Cardiac muscle cell (in vitro differentiated cells and primary cell): ENCODE data around the gene MAPRE3. TPM values are rescaled to one million over a fixed set of nuclear protein-coding genes. Genes with fewer than 3 reads are reported as not detected.
"Not testable (repeated sequence)": the region's sequence is repeated elsewhere in the genome, so short reads cannot be mapped to it uniquely, and the experiment has no call there.

ENCODE experiments used
- DNase-seq, 2 donors: peaks; one replicate each; pipeline versions ENCODE4 v3.0.0 to v3.0.0-alpha.2; 2010 to 2017; ENCODE audit warnings: low read depth in 1 of 2, low spot score in 1 of 2
- H3K27ac ChIP-seq: fragments of 200-600 bp; sonication (generic); 2 replicates; pipeline ENCODE4 v1.5.1; 2016
- H3K27me3 ChIP-seq: fragments of 200-600 bp; sonication (generic); 2 replicates; pipeline ENCODE4 v1.6.0; 2016; ENCODE audit warnings: control low read depth
- H3K36me3 ChIP-seq: fragments of 200-600 bp; sonication (generic); 2 replicates; pipeline ENCODE4 v1.5.1; 2016; ENCODE audit warnings: control low read depth
- H3K4me1 ChIP-seq: fragments of 200-600 bp; sonication (generic); 2 replicates; pipeline ENCODE4 v1.8.1; 2017; ENCODE audit warnings: low read depth, mild to moderate bottlenecking, mixed run types
- H3K4me3 ChIP-seq: fragments of 200-600 bp; sonication (generic); 2 replicates; pipeline ENCODE4 v1.5.1; 2016; ENCODE audit warnings: mild to moderate bottlenecking
- H3K9me3 ChIP-seq: fragments of 200-600 bp; sonication (generic); 2 replicates; pipeline ENCODE4 v1.5.1; 2017; ENCODE audit warnings: low read depth, mild to moderate bottlenecking, control low read depth
- CTCF ChIP-seq: IDR thresholded peaks from 2 replicates; pipeline ENCODE4 v1.5.1; 2012; ENCODE audit warnings: low read depth, mild to moderate bottlenecking, low read length
- polyA plus RNA-seq: library from polyadenylated mRNA; unstranded; fragments of >200 nt; fragmentation: Nextera tagmentation; extraction: Ambion mirVana; gene quantifications from 2 replicates; pipeline ENCODE4 v1.2.1, GENCODE V29; 2016
- total RNA-seq: library from RNA; depleted of rRNA; stranded (reverse); fragments of >200 nt; gene quantifications from 2 replicates; pipeline ENCODE4 v1.2.3, GENCODE V29; 2016

The MAPRE3 gene
- total and polyA plus RNA-seq, 2 experiments from 2014 or later = 143 to 212 TPM

DNA sequence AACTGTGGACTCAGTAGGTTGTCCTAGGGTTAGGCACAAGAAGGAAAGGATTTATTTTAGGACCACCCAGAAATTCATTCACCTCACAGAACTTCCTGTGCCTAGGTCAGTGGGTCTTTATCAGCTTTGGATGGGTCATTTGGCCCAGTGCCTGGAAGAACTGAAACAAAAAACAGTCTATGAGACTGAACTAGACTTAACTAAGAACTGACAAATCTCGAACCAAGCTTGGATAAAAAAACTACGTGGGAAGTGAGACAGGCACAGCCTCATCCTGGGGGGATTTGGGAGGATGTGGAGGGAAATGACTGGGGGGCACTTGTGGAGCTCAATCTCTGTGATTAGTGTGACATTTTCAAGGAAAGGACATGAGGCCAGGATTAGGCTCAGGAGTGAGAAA lies 103.3 kb downstream of the MAPRE3 start:
- H3K36me3 ChIP-seq = peaks cover 7% of the 10 kb centered on the region
- H3K4me1 ChIP-seq = peaks cover 30% of the 10 kb centered on the region
- no peak for TF ChIP-seq CTCF
- peak overlapping the region; percentile 100 for H3K27ac ChIP-seq
- H3K9me3 ChIP-seq = no peaks in the 10 kb centered on the region
- no peak overlapping the region for H3K4me3 ChIP-seq
- peak in 1 of 2 donors; percentile 51 for DNase-seq
- H3K27me3 ChIP-seq = no peaks in the 10 kb centered on the region

DNA sequence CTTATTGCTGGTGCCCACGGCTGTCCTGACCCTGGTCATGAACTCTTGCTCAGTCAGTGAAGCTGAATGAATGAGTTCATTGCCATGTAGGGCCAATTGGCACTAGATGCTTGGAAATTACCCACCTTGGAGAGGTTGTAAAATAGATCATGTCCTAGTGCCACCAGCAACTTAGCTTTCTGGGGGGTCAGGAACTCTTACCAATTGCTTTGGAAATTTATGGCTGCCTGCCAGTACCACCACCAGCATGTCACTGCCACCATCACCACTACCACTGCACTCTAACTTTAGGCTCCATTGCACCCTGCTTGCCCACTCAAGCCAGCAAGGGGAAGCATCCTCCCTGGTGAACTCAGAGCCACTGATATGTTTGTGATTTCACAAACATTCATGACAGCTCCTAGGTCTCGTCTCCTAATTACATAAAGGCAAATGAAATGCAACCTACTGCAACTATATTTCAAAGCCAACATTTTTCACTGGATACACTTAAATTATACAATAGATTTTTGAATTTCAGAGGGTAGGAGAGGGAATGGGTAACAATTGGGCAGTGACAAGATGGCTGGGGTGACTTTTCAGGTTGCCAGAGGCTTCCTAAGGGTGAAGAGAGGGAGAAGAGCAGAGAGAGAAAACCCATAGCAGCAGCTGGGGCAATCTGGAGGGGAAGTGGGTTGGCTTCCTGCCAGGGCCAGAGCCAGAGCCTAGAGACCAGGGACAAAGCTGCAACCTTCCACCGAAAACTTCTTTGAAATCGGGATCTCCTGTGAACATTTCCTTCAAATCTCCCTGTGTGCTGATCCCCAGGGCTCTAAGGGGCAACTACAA lies 104.5 kb downstream of the MAPRE3 start:
- peaks cover 33% of the 10 kb centered on the region for H3K4me1 ChIP-seq

GRCh38 chr2:27075566-27075871 lies 105.1 kb downstream of the MAPRE3 start:
- not testable (repeated sequence) for H3K4me3 ChIP-seq, DNase-seq, H3K27me3 ChIP-seq, H3K36me3 ChIP-seq, H3K9me3 ChIP-seq
- Histone ChIP-seq H3K27ac (peak overlapping the region; percentile 7), H3K4me1 (peaks cover 28% of the 10 kb centered on the region)

More for the DNA sequence above, 104.5 kb downstream of the MAPRE3 start:
- no peak for TF ChIP-seq CTCF
- peak; percentile 47 to 84 for DNase-seq
- Histone ChIP-seq H3K27ac (peak overlapping the region; percentile 100), H3K36me3 (no peaks in the 10 kb centered on the region), H3K4me3 (no peak overlapping the region), H3K27me3 (no peaks in the 10 kb centered on the region), H3K9me3 (no peaks in the 10 kb centered on the region)

GRCh38 chr2:27076323-27076722 lies 105.9 kb downstream of the MAPRE3 start:
- peaks cover 31% of the 10 kb centered on the region for H3K4me1 ChIP-seq
- H3K9me3 ChIP-seq = no peaks in the 10 kb centered on the region
- no peaks in the 10 kb centered on the region for H3K36me3 ChIP-seq
- DNase-seq = no peak
- no peak overlapping the region for H3K4me3 ChIP-seq
- no peaks in the 10 kb centered on the region for H3K27me3 ChIP-seq
- TF ChIP-seq CTCF = no peak
- no peak overlapping the region for H3K27ac ChIP-seq

Other genes starting within 250 kb of the MAPRE3 start
- gene SLC35F6, start 206.4 kb upstream of the MAPRE3 start, total RNA-seq = 11.2 and 21.4 TPM in 2 replicates
- gene SLC35F6, start 206.4 kb upstream of the MAPRE3 start, polyA plus RNA-seq = 4.2 and 7.2 TPM in 2 replicates
- gene CENPA, start 184.6 kb upstream of the MAPRE3 start, total RNA-seq = 1.9 and 18.6 TPM in 2 replicates
- 5.1 and 51.8 TPM in 2 replicates for gene CENPA, start 184.6 kb upstream of the MAPRE3 start, polyA plus RNA-seq
- 4.1 and 4.5 TPM in 2 replicates for gene DPYSL5, start 122.5 kb upstream of the MAPRE3 start, total RNA-seq
- 3.7 and 5.6 TPM in 2 replicates for gene DPYSL5, start 122.5 kb upstream of the MAPRE3 start, polyA plus RNA-seq
- gene TMEM214, start 62.3 kb downstream of the MAPRE3 start, total RNA-seq = 38.9 and 48.5 TPM in 2 replicates
- gene TMEM214, start 62.3 kb downstream of the MAPRE3 start, polyA plus RNA-seq = 46.9 and 66.3 TPM in 2 replicates
- 52.0 and 52.5 TPM in 2 replicates for gene AGBL5, start 81.0 kb downstream of the MAPRE3 start, total RNA-seq
- 67.0 and 77.7 TPM in 2 replicates for gene AGBL5, start 81.0 kb downstream of the MAPRE3 start, polyA plus RNA-seq
- gene OST4, start 101.0 kb downstream of the MAPRE3 start, total RNA-seq = 289 and 303 TPM in 2 replicates
- 768 and 779 TPM in 2 replicates for gene OST4, start 101.0 kb downstream of the MAPRE3 start, polyA plus RNA-seq
- 18.5 and 20.2 TPM in 2 replicates for gene EMILIN1, start 108.0 kb downstream of the MAPRE3 start, total RNA-seq
- gene EMILIN1, start 108.0 kb downstream of the MAPRE3 start, polyA plus RNA-seq = 12.2 and 15.6 TPM in 2 replicates
- gene KHK, start 116.1 kb downstream of the MAPRE3 start, total RNA-seq = 9.0 and 9.6 TPM in 2 replicates
- 12.9 and 19.2 TPM in 2 replicates for gene KHK, start 116.1 kb downstream of the MAPRE3 start, polyA plus RNA-seq
- gene CGREF1, start 148.5 kb downstream of the MAPRE3 start, total RNA-seq = 0.48 and 1.8 TPM in 2 replicates
- 0.55 and 0.99 TPM in 2 replicates for gene CGREF1, start 148.5 kb downstream of the MAPRE3 start, polyA plus RNA-seq
- gene ABHD1, start 153.2 kb downstream of the MAPRE3 start, total RNA-seq = 0.27 and 0.56 TPM in 2 replicates
- gene ABHD1, start 153.2 kb downstream of the MAPRE3 start, polyA plus RNA-seq = 2.0 and 3.2 TPM in 2 replicates
- 109 and 112 TPM in 2 replicates for gene PREB, start 164.0 kb downstream of the MAPRE3 start, total RNA-seq
- 91.0 and 130 TPM in 2 replicates for gene PREB, start 164.0 kb downstream of the MAPRE3 start, polyA plus RNA-seq
- not detected in 2 replicates for gene PRR30, start 168.8 kb downstream of the MAPRE3 start, total RNA-seq
- not detected in 2 replicates for gene PRR30, start 168.8 kb downstream of the MAPRE3 start, polyA plus RNA-seq
- gene TCF23, start 178.4 kb downstream of the MAPRE3 start, total RNA-seq = not detected in 2 replicates
- not detected in 2 replicates for gene TCF23, start 178.4 kb downstream of the MAPRE3 start, polyA plus RNA-seq
- 177 and 183 TPM in 2 replicates for gene ATRAID, start 241.4 kb downstream of the MAPRE3 start, total RNA-seq
- 290 and 372 TPM in 2 replicates for gene ATRAID, start 241.4 kb downstream of the MAPRE3 start, polyA plus RNA-seq
- 28.4 and 42.9 TPM in 2 replicates for gene SLC5A6, start 241.6 kb downstream of the MAPRE3 start, total RNA-seq
- gene SLC5A6, start 241.6 kb downstream of the MAPRE3 start, polyA plus RNA-seq = 34.4 and 40.8 TPM in 2 replicates
- 31.1 and 51.7 TPM in 2 replicates for gene CAD, start 246.7 kb downstream of the MAPRE3 start, total RNA-seq
- 30.1 and 31.0 TPM in 2 replicates for gene CAD, start 246.7 kb downstream of the MAPRE3 start, polyA plus RNA-seq